ENCODE measurements around the gene CCDC88B.
A peak's percentile ranks its signal among the peaks of the same experiment; 100 is the strongest.

CCDC88B gene

DNA sequence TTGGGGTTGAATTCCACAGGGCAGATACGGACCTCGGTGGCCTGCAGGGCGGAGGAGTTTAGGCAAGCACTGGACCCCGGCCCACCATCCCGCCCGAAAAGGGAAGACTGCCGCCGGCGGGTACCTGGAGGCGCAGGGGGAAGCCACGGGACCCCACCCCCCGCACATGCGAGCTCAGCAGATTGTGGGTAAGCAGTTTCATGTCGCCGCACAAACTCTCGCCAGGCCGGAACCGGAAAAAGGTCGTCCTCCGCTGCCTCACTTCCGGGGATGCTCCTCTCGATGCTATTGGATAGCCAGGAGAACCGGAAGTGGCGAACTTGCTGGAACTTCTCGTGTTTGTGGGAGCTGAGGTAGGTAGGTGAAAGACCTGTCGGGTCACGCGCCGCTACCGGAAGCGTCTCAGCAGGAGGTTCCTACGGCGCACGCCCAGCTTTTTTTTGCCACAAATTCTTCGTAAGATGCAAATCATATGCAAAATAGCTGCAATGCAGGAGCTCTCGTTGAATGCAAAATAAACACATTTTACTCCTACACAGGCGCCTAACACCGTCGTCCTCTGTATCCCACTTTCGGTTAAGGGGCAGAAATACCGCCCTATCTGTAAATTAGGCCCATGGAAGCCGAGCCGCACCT is 22.6 kb upstream of the CCDC88B start, which contains the start of gene TRMT112 (continued):
- TF ChIP-seq KLF9 (tag by site-specific recombination; IDR thresholded peaks at IDR 0.05; ENCODE audit: low read depth) (peak; percentile 66), ZNF37A (tag by site-specific recombination; IDR thresholded peaks at IDR 0.05) (no peak), ZNF514 (tag by site-specific recombination; IDR thresholded peaks at IDR 0.05) (no peak), KLF16 (tag by site-specific recombination; IDR thresholded peaks at IDR 0.05) (peak; percentile 65; the same call in 1 of the 2 replicates), ZNF76 (tag by site-specific recombination; IDR thresholded peaks at IDR 0.05; ENCODE audit: borderline replicate concordance, low read depth) (peak; percentile 90), ZNF530 (tag by site-specific recombination; IDR thresholded peaks at IDR 0.05; ENCODE audit: low read depth) (no peak), SETDB1 (IDR thresholded peaks at IDR 0.05; ENCODE audit: insufficient read length, low read length) (no peak), ZNF501 (tag by site-specific recombination; IDR thresholded peaks at IDR 0.05) (peak; percentile 77; the same call in 1 of the 2 replicates), SP3 (tag by site-specific recombination; IDR thresholded peaks at IDR 0.05) (peak; percentile 48; the same call in 1 of the 2 replicates), GLIS1 (tag by site-specific recombination; IDR thresholded peaks at IDR 0.05) (peak; percentile 36), TRIM28 (IDR thresholded peaks at IDR 0.05; ENCODE audit: borderline replicate concordance, low read length) (peak; percentile 37; the same call in 1 of the 2 replicates), SP2 (tag by site-specific recombination; IDR thresholded peaks at IDR 0.05) (peak; percentile 87), ZNF114 (tag by site-specific recombination; IDR thresholded peaks at IDR 0.05) (no peak), ZNF629 (tag by site-specific recombination; IDR thresholded peaks at IDR 0.05) (peak; percentile 83), ZNF624 (tag by site-specific recombination; IDR thresholded peaks at IDR 0.05) (no peak), KLF8 (tag by site-specific recombination; IDR thresholded peaks at IDR 0.05) (peak; percentile 42; the same call in 1 of the 2 replicates), OVOL3 (tag by site-specific recombination; IDR thresholded peaks at IDR 0.05) (no peak), ZNF24 (tag by site-specific recombination; IDR thresholded peaks at IDR 0.05) (peak; percentile 52; the same call in 1 of the 2 replicates), ZNF561 (tag by site-specific recombination; IDR thresholded peaks at IDR 0.05; ENCODE audit: borderline replicate concordance) (peak; percentile 43; the same call in 1 of the 2 replicates)
- TF ChIP-seq, protein P1, sequence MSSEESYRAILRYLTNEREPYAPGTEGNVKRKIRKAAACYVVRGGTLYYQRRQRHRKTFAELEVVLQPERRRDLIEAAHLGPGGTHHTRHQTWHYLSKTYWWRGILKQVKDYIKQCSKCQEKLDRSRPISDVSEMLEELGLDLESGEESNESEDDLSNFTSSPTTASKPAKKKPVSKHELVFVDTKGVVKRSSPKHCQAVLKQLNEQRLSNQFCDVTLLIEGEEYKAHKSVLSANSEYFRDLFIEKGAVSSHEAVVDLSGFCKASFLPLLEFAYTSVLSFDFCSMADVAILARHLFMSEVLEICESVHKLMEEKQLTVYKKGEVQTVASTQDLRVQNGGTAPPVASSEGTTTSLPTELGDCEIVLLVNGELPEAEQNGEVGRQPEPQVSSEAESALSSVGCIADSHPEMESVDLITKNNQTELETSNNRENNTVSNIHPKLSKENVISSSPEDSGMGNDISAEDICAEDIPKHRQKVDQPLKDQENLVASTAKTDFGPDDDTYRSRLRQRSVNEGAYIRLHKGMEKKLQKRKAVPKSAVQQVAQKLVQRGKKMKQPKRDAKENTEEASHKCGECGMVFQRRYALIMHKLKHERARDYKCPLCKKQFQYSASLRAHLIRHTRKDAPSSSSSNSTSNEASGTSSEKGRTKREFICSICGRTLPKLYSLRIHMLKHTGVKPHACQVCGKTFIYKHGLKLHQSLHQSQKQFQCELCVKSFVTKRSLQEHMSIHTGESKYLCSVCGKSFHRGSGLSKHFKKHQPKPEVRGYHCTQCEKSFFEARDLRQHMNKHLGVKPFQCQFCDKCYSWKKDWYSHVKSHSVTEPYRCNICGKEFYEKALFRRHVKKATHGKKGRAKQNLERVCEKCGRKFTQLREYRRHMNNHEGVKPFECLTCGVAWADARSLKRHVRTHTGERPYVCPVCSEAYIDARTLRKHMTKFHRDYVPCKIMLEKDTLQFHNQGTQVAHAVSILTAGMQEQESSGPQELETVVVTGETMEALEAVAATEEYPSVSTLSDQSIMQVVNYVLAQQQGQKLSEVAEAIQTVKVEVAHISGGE (tag by site-specific recombination; conservative IDR thresholded peaks at IDR 0.05; ENCODE audit: low read depth), result peak; percentile 93
- TF ChIP-seq, protein P2, sequence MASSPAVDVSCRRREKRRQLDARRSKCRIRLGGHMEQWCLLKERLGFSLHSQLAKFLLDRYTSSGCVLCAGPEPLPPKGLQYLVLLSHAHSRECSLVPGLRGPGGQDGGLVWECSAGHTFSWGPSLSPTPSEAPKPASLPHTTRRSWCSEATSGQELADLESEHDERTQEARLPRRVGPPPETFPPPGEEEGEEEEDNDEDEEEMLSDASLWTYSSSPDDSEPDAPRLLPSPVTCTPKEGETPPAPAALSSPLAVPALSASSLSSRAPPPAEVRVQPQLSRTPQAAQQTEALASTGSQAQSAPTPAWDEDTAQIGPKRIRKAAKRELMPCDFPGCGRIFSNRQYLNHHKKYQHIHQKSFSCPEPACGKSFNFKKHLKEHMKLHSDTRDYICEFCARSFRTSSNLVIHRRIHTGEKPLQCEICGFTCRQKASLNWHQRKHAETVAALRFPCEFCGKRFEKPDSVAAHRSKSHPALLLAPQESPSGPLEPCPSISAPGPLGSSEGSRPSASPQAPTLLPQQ (tag by site-specific recombination; IDR thresholded peaks at IDR 0.05), result no peak
- TF ChIP-seq, protein P3, sequence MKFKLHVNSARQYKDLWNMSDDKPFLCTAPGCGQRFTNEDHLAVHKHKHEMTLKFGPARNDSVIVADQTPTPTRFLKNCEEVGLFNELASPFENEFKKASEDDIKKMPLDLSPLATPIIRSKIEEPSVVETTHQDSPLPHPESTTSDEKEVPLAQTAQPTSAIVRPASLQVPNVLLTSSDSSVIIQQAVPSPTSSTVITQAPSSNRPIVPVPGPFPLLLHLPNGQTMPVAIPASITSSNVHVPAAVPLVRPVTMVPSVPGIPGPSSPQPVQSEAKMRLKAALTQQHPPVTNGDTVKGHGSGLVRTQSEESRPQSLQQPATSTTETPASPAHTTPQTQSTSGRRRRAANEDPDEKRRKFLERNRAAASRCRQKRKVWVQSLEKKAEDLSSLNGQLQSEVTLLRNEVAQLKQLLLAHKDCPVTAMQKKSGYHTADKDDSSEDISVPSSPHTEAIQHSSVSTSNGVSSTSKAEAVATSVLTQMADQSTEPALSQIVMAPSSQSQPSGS (tag by site-specific recombination; IDR thresholded peaks at IDR 0.05; ENCODE audit: low read depth), result no peak
- TF ChIP-seq, protein P4, sequence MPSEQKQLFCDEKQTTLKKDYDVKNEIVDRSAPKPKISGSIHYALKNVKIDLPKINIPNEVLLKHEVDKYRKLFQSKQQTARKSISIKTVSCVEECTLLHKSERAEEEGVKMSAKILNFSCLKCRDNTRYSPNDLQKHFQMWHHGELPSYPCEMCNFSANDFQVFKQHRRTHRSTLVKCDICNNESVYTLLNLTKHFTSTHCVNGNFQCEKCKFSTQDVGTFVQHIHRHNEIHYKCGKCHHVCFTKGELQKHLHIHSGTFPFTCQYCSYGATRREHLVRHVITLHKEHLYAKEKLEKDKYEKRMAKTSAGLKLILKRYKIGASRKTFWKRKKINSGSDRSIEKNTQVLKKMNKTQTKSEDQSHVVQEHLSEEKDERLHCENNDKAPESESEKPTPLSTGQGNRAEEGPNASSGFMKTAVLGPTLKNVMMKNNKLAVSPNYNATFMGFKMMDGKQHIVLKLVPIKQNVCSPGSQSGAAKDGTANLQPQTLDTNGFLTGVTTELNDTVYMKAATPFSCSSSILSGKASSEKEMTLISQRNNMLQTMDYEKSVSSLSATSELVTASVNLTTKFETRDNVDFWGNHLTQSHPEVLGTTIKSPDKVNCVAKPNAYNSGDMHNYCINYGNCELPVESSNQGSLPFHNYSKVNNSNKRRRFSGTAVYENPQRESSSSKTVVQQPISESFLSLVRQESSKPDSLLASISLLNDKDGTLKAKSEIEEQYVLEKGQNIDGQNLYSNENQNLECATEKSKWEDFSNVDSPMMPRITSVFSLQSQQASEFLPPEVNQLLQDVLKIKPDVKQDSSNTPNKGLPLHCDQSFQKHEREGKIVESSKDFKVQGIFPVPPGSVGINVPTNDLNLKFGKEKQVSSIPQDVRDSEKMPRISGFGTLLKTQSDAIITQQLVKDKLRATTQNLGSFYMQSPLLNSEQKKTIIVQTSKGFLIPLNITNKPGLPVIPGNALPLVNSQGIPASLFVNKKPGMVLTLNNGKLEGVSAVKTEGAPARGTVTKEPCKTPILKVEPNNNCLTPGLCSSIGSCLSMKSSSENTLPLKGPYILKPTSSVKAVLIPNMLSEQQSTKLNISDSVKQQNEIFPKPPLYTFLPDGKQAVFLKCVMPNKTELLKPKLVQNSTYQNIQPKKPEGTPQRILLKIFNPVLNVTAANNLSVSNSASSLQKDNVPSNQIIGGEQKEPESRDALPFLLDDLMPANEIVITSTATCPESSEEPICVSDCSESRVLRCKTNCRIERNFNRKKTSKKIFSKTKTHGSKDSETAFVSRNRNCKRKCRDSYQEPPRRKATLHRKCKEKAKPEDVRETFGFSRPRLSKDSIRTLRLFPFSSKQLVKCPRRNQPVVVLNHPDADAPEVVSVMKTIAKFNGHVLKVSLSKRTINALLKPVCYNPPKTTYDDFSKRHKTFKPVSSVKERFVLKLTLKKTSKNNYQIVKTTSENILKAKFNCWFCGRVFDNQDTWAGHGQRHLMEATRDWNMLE (tag by site-specific recombination; conservative IDR thresholded peaks at IDR 0.05; ENCODE audit: low read depth), result peak; percentile 87
- TF ChIP-seq, protein P5, sequence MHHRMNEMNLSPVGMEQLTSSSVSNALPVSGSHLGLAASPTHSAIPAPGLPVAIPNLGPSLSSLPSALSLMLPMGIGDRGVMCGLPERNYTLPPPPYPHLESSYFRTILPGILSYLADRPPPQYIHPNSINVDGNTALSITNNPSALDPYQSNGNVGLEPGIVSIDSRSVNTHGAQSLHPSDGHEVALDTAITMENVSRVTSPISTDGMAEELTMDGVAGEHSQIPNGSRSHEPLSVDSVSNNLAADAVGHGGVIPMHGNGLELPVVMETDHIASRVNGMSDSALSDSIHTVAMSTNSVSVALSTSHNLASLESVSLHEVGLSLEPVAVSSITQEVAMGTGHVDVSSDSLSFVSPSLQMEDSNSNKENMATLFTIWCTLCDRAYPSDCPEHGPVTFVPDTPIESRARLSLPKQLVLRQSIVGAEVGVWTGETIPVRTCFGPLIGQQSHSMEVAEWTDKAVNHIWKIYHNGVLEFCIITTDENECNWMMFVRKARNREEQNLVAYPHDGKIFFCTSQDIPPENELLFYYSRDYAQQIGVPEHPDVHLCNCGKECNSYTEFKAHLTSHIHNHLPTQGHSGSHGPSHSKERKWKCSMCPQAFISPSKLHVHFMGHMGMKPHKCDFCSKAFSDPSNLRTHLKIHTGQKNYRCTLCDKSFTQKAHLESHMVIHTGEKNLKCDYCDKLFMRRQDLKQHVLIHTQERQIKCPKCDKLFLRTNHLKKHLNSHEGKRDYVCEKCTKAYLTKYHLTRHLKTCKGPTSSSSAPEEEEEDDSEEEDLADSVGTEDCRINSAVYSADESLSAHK (tag by site-specific recombination; IDR thresholded peaks at IDR 0.05), result peak; percentile 73
